Measurements from ENCODE around the gene DPEP2NB. TPM values are rescaled to one million over a fixed set of nuclear protein-coding genes. Genes with fewer than 3 reads are reported as not detected.
"Not testable (repeated sequence)": the region's sequence is repeated elsewhere in the genome, so short reads cannot be mapped to it uniquely, and the experiment has no call there.

DPEP2NB gene
- polyA plus RNA-seq, 3 donors from 2014 or later, result not detected

DNA sequence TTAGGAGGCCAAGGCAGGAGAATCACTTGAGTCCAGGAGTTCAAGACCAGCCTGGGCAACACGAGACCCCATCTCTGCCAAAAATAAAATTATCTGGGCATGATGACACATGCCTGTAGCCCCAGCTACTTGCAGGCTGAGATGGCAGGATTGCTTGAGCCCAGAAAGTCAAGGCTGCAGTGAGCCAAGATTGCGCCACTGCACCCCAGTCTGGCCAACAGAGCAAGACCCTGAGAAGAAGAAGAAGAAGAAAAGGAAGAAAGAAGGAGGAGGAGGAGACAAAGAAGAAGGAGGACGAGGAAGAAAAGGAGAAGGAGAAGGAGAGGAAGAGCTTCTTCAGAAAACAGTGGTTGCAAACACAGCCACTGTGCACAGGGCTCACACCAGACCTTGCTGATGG is 27.0 kb downstream of the DPEP2NB start:
- H3K9me3 Mint-ChIP-seq, result no peaks in the 10 kb centered on the region
- peaks cover 34 to 53% of the 10 kb centered on the region in 2 donors for H3K4me1 Mint-ChIP-seq
- no peak for DNase-seq
- peaks cover 0 to 4% (median 0%) of the 10 kb centered on the region in 3 donors for H3K36me3 Mint-ChIP-seq
- peak overlapping the region in 3 of 6 donors; percentile 48 to 91 (median 53) for H3K27ac Mint-ChIP-seq
- H3K27me3 Mint-ChIP-seq (ENCODE audit: low read depth in 3 of 3), result peaks cover 0 to 6% (median 0%) of the 10 kb centered on the region in 3 donors
- no peak overlapping the region for H3K4me3 Mint-ChIP-seq

DNA sequence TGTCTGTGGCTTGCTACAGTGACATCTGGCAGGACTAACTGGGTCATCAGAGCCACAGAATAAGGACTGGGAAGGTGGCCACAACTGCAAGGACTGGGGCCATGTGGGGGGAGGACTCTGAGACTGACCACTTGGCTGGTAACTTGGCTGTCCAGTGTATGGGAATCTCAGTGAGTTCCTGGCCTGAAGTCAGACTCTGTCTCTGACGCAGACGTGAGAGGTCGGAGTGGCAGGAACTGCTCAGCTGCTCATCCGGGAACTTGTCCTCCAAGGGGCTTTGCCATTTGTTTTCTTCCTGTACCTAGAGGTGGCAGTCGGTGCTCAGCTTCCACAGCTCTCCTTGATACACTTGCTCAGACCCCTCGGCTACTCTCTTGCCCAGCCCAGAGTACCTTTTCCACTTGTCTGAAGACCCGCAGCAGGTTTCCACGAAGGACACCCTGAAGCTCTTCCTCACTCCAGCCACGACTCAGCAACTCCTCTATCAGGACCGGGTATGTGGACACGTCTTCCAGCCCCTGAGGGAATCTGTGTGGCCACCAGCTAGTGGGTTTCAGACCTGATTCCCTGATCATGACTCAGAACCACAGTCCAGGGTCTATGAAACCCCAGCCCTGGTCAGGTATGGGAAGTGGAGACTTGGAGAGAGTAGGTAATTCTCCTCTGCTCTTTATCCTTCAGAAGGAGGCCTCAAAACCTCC is 28.1 kb downstream of the DPEP2NB start:
- DNase-seq, result no peak

DNA sequence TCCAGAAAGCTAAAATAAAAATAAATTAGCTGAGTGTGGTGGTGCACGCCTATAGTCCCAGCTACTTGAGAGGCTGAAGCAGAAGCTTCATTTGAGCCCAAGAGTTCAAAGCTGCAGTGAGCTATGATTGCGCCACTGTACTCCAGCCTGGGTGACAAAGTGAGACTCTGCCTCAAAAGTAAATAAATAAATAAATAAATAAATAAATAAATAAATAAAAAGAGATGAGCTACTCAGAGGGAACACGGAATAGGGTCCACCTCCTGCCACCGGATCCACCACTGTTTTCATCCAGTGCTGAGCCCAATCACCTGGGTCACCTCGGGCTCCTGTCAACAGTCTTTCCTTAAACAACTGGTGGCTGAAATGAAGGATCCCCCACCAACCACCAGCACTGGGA is 28.8 kb downstream of the DPEP2NB start:
- peaks cover 0 to 7% (median 2%) of the 10 kb centered on the region in 3 donors for H3K27me3 Mint-ChIP-seq (ENCODE audit: low read depth in 3 of 3)
- no peak for DNase-seq
- no peaks in the 10 kb centered on the region for H3K9me3 Mint-ChIP-seq
- no peak overlapping the region for H3K4me3 Mint-ChIP-seq
- peaks cover 0 to 4% (median 0%) of the 10 kb centered on the region in 3 donors for H3K36me3 Mint-ChIP-seq
- no peak overlapping the region for H3K27ac Mint-ChIP-seq
- peaks cover 33 to 52% of the 10 kb centered on the region in 2 donors for H3K4me1 Mint-ChIP-seq

More for the DNA sequence above, 28.1 kb downstream of the DPEP2NB start:
- Mint-ChIP-seq H3K27ac (peak overlapping the region in 4 of 6 donors; percentile 16 to 75 (median 50)), H3K27me3 (ENCODE audit: low read depth in 3 of 3) (peaks cover 0 to 7% (median 2%) of the 10 kb centered on the region in 3 donors), H3K9me3 (no peaks in the 10 kb centered on the region), H3K4me3 (no peak overlapping the region), H3K36me3 (peaks cover 0 to 4% (median 0%) of the 10 kb centered on the region in 3 donors), H3K4me1 (peaks cover 34 to 56% of the 10 kb centered on the region in 2 donors)

DNA sequence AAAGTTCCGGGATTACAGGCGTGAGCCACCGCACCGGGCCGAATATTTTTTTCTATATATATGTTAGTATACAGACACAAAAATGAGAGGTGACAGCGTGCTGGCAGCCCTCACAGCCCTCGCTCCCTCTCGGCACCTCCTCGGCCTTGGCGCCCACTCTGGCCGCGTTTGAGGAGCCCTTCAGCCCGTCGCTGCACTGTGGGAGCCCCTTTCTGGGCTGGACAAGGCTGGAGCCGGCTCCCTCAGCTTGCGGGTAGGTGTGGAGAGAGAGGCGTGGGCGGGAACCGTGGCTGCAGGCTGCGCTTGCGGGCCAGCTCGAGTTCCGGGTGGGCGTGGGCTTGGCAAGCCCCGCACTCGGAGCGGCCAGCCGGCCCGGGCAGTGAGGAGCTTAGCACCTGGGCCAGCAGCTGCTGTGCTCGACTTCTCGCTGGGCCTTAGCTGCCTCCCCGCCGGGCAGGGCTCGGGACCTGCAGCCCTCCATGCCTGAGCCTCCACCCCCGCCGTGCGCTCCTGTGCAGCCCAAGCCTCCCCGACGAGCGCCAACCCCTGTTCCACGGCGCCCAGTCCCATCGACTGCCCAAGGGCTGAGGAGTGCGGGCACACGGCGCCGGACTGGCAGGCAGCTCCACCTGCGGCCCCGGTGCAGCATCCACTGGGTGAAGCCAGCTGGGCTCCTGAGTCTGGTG is 33.6 kb downstream of the DPEP2NB start:
- Mint-ChIP-seq H3K27ac (no peak overlapping the region), H3K4me1 (peaks cover 22 to 23% of the 10 kb centered on the region in 2 donors), H3K36me3 (no peaks in the 10 kb centered on the region), H3K4me3 (no peak overlapping the region), H3K27me3 (ENCODE audit: low read depth in 3 of 3) (peaks cover 0 to 7% (median 2%) of the 10 kb centered on the region in 3 donors), H3K9me3 (no peaks in the 10 kb centered on the region)
- no peak for DNase-seq

DNA sequence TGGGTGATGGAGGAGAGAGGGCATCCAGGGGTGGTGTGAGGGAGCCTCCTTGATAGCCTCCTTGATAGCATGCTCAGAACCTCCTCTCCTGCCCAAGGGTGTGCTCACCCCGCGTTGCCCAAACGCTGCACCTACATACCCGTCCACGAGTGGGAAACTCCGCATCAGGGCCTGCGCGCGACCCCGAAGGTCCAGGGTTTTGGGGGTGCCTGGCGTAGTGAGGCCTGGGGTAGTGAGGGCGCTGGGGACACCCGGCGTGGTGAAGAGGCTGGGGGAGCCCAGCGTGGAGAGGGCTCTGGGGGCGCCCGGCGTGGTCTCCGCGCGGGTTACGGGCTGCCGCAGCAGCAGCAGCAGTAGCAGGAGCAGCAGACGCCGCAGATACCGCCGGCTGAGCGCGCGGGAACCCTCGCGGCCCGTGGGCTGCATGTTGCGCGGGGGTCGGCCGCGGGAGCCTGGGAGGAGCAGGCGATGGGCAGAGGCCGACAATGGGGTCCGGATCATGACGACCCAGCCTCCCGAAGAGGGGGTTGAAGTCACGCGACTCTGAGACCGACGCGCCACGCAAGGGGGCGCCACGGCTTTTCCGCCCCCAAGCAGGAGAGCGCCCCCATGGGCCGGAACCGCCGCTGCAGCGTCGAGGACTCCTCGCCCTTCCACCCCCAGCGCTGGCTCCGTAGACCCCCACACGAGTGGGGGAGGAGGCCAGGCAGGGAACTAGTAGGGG is 35.6 kb downstream of the DPEP2NB start, which contains the start of gene DPEP3:
Gene DPEP3 (minus strand): TSS at position 545 of the 724 bp plus-strand sequence. CDS start 119 bp downstream, at position 426.
- Mint-ChIP-seq H3K27me3 (ENCODE audit: low read depth in 3 of 3) (peaks cover 1 to 7% (median 2%) of the 10 kb centered on the region in 3 donors), H3K9me3 (no peaks in the 10 kb centered on the region), H3K4me3 (no peak within 1 kb of the TSS), H3K4me1 (peaks cover 20 to 22% of the 10 kb centered on the region in 2 donors), H3K27ac (no peak within 1 kb of the TSS), H3K36me3 (no peaks in the 10 kb centered on the region)
- DNase-seq, result no peak

DNA sequence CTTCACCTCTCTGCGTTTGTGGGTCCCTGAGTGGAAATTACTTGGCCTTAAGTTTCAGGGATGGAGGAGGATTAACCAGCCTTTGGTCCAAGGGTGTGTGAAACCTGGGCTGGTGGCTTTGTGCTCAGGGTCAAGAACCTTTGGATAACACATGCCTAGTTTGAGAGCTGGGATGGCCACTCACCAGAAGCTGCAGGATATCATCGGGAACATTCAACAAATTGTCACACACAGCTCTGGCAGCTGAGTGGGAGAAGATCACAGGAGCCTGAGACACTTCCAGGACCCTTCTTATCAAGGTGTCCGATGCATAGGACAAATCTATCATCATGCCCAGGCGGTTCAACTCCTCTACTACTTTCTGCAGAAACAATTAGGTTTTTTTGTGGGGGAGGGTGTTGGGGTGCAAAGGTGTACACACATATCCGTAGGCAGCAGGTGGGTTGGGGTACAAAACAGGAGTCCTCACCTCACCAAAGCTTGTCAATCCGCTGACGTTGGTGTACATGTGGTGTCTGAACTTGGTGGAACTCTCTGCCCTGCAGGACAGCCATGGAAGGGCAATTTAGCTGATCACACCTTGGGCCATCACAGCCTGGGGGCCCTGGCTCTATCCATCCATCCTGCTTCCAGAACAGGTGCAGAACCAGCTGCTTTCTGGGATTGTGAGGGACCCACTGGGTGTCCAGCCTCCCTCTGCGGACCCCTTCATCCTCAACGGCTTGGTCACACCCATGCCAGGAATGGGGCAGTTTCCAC is 38.1 kb downstream of the DPEP2NB start:
- no peak for DNase-seq
- Mint-ChIP-seq H3K4me3 (no peak overlapping the region), H3K9me3 (no peaks in the 10 kb centered on the region), H3K27me3 (ENCODE audit: low read depth in 3 of 3) (peaks cover 0 to 1% (median 0%) of the 10 kb centered on the region in 3 donors), H3K27ac (peak overlapping the region in 1 of 6 donors; percentile 30), H3K36me3 (no peaks in the 10 kb centered on the region), H3K4me1 (no peaks in the 10 kb centered on the region)

DNA sequence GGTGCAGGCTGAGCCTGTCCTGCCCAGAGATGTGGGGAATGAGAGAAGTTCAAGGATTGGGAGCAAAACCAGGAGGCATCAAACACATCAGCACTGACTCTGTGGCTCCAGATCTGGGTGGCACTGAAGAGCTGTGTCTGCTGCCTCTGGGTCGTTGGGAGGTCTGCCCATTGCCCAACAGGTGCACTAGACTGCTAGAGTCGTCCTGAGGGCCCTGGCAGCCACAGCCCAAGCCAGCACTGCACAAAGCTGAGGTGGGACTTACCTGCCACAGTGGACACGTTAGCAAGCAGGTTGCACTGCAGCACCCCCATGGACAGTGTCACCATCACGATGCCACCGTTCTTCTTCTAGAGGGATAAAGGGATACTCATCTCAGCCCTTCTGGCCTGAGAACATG is 38.7 kb downstream of the DPEP2NB start:
- peaks cover 0 to 1% (median 0%) of the 10 kb centered on the region in 3 donors for H3K27me3 Mint-ChIP-seq (ENCODE audit: low read depth in 3 of 3)
- H3K36me3 Mint-ChIP-seq, result no peaks in the 10 kb centered on the region
- H3K9me3 Mint-ChIP-seq, result no peaks in the 10 kb centered on the region
- no peak overlapping the region for H3K4me3 Mint-ChIP-seq
- no peak overlapping the region for H3K27ac Mint-ChIP-seq
- DNase-seq, result no peak
- H3K4me1 Mint-ChIP-seq, result no peaks in the 10 kb centered on the region

DNA sequence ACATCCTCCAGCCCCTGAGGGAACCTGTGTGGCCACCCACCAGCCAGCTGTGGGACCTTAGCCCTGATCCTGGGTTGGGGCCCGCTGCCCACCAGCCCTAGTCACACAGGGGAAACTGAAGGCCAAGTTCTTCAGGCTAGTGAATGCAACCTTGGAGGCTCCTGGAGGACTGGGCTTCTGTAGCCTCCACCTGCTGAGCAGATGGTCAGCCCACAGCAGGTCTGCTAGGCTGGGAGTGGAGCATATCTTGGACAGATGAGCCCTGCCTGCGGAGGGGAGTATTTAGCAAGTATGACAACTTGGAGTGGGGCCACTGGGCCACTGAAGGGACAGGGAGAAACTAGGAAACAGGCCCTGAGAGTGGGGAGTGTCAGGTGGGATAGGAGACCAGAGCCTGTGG is 39.5 kb downstream of the DPEP2NB start:
- H3K27ac Mint-ChIP-seq, result no peak overlapping the region

DNA sequence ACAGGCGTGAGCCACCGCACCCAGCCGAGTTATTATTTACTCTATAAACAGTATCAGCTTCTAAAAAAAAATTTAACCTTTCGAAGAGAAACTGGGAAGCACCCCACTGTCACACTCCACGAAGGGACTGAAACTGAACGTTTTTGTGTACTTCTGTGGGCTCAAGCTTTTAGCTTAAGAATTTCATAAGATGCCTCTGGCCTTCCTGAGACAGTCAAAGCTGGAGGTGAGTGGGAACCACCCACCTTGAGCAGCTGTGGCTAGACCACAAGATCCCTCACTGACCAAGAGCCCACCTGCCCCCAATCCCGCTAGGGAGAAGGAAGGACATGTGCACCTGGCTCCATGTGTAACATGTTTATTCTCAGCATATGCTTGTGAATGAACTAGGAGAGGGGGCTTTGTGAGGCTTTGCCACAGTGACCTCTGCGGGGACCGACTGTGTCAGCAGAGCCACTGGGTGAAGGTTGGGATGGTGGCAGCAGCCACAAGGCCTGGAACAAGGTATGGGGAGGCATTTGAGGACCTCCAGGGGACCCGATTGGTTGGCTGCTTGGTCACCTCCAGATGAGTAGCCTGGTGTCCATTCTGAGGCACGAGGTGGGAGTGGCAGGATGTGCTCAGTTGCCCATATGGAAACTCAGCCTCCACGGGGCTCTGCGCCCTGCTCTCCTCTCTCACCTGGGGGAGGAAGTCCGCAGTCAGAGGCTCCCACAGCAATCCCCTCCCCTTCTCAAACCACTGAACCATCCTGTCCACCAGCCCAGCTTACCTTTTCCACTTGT is 40.2 kb downstream of the DPEP2NB start:
- peaks cover 0 to 1% (median 0%) of the 10 kb centered on the region in 3 donors for H3K27me3 Mint-ChIP-seq (ENCODE audit: low read depth in 3 of 3)
- H3K27ac Mint-ChIP-seq, result no peak overlapping the region
- DNase-seq, result no peak
- H3K4me3 Mint-ChIP-seq, result no peak overlapping the region
- no peaks in the 10 kb centered on the region for H3K4me1 Mint-ChIP-seq
- no peaks in the 10 kb centered on the region for H3K36me3 Mint-ChIP-seq
- no peaks in the 10 kb centered on the region for H3K9me3 Mint-ChIP-seq

More for the DNA sequence above, 39.5 kb downstream of the DPEP2NB start:
- no peak overlapping the region for H3K4me3 Mint-ChIP-seq
- no peaks in the 10 kb centered on the region for H3K36me3 Mint-ChIP-seq
- peaks cover 0 to 1% (median 0%) of the 10 kb centered on the region in 3 donors for H3K27me3 Mint-ChIP-seq (ENCODE audit: low read depth in 3 of 3)
- H3K4me1 Mint-ChIP-seq, result no peaks in the 10 kb centered on the region
- no peaks in the 10 kb centered on the region for H3K9me3 Mint-ChIP-seq
- no peak for DNase-seq

DNA sequence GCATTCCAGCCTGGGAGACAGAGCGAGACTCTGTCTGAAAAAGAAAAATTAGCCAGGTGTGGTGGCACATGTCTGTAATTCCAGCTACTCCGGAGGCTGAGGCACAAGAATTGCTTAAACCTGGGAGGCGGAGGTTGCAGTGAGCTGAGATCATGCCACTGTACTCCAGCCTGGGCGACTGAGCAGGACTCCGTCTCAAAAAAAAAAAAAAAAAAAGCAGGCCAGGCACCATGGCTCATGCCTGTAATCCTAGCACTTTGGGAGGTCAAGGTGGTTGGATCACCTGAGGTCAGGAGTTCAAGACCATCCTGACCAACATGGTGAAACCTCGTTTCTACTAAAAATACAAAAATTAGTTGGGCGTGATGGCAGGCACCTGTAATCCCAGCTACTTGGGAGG is 43.4 kb downstream of the DPEP2NB start:
- H3K4me3 Mint-ChIP-seq; H3K9me3 Mint-ChIP-seq; H3K27me3 Mint-ChIP-seq (ENCODE audit: low read depth in 3 of 3); H3K36me3 Mint-ChIP-seq; H3K27ac Mint-ChIP-seq; DNase-seq: not testable (repeated sequence)
- H3K4me1 Mint-ChIP-seq, result peaks cover 13 to 17% of the 10 kb centered on the region in 2 donors

DNA sequence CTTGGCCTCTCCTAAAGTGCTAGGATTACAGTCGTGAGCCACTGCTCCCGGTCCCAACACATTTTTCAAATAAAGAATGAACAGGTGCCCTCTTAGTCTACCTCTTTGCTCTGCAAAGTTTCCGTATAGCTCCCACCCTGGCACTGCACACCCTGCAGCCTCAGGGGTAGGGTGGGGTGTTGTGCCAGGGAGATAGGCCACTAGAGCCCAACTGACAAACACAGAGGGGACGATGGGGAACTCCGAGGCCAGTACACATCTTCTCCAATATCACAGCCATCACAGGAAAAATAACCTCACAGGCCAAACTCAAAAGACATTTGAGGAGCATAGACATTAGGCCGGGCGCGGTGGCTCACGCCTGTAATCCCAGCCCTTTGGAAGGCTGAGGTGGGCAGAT is 44.6 kb downstream of the DPEP2NB start:
- H3K4me3 Mint-ChIP-seq, result peak overlapping the region in 3 of 5 donors; percentile 34 to 60 (median 52)
- no peaks in the 10 kb centered on the region for H3K36me3 Mint-ChIP-seq
- no peak for DNase-seq
- H3K9me3 Mint-ChIP-seq, result no peaks in the 10 kb centered on the region
- H3K4me1 Mint-ChIP-seq, result peaks cover 22 to 25% of the 10 kb centered on the region in 2 donors
- peak overlapping the region in 2 of 6 donors; percentile 64 to 69 for H3K27ac Mint-ChIP-seq
- peaks cover 3 to 9% (median 5%) of the 10 kb centered on the region in 3 donors for H3K27me3 Mint-ChIP-seq (ENCODE audit: low read depth in 3 of 3)

DNA sequence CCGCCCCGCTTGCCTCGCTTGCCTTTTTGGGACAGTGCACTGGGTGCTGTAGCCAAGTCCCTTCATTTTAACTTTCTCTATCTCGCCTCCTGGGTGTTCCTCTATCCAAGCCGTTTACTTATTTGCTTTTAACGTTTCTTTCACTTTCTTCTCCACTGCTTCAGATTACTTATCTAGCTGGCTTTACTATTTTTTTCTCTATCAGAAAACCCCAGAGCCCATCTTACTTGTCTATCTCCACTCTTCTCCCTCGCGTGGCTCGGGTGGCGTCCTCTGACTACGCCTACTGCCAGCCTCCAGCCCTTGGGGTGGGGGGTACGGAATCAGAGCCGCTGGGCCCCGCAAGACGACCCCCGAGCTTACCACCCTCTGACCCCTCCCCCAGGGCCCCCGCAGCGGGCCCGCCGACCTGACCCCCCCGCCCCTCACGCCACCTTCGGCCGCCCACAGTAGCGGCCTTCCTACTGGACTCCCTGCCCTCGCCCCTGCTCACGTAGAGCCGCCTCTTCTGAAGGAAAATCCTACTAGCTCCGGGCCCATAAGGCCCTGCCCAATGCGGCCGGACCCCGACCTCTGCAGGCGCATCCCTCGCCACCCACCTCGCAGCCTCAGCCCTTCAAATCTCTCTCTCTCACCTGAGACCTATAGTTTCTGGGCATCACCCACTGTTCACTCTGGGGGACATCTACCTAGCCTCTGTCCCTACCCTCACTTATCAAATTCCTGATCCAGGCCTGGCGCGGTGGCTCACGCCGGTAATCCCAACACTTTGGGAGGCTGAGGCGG is 46.3 kb downstream of the DPEP2NB start:
- Mint-ChIP-seq H3K9me3 (no peaks in the 10 kb centered on the region), H3K27ac (peak overlapping the region; percentile 85 to 96 (median 91))

More for the DNA sequence above, 46.3 kb downstream of the DPEP2NB start:
- Mint-ChIP-seq H3K4me3 (peak overlapping the region; percentile 89 to 94 (median 92)), H3K36me3 (no peaks in the 10 kb centered on the region), H3K27me3 (ENCODE audit: low read depth in 3 of 3) (peaks cover 2 to 9% (median 5%) of the 10 kb centered on the region in 3 donors), H3K4me1 (peaks cover 24 to 25% of the 10 kb centered on the region in 2 donors)
- peak; percentile 25 to 31 (median 30) for DNase-seq
